ENCODE measurements around the gene SUN2. TPM values are rescaled to one million over a fixed set of nuclear protein-coding genes. Genes with fewer than 3 reads are reported as not detected.

Gene SUN2
- total RNA-seq, 3 donors from 2014 or later (not counting 1 experiment from before 2014, with no cell fraction given) = 882 to 1,056 (median 886) TPM

DNA sequence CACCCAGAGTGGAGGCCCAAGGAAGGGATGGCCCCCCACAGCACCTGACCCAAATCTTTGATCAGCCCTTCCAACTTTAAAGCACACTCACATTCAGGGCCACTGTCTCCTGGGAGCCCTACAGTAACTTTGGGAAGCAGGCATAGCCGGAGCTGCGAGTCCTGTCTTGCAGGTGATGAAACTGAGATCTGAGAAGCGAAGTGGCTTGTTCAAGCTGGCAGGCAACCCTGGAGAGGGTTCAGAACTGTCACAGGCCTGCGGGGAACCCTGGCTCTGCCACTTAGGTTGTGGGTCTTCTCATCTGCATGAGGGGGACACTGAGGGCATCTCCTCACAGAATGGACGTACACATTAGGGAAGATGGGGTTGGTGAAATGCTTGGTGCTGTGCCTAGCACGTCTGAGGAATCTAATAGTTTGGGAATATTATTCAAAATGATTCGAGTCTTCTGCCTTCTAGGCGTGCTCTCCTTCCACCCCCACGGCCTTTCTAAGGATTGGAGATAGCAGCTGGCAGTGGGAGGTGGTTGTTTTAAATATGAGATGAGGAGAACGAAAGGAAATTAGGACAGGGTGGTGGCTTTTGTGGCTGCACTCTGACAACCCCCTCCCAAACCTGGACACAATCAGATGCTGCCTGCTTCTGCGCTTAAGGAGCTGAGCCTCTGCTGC, 18.8 kb upstream of the SUN2 start:
- 74% methylated on average over 7 of the region's 11 CpGs for WGBS (ENCODE audit: insufficient coverage)

DNA sequence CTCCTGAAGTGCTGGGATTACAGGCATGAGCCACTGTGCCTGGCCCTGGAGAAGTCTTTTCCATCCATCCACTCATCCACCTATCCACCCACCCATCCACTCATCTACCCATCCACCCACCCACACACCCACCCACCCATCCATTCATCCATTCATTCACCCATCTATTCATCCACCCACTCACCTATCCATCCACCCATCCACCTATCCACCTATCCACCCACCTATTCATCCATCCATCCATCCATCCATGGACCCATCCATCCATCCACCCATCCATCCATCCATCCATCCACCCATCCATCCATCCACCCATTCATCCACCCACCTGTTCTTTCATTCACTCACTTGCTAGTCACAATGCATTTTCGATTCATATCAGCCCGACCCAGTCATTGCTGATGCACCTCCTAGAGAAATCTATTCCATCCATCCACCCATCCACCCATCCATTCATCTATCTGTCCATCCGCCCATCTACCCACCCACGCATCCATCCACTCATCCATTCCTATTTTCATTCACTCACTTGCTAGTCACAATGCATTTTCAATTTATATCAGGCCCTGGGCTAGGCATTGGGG, 17.7 kb upstream of the SUN2 start:
- WGBS (ENCODE audit: insufficient coverage) = 93% methylated on average over 4 of the region's 4 CpGs
- H3K27ac Mint-ChIP-seq = no peak overlapping the region
- H3K36me3 ChIP-seq (ENCODE audit: control insufficient read depth, insufficient read depth, low read length) = no peaks in the 10 kb centered on the region
- H3K27ac ChIP-seq (ENCODE audit: low read length) = no peak overlapping the region
- TF ChIP-seq, protein P1, sequence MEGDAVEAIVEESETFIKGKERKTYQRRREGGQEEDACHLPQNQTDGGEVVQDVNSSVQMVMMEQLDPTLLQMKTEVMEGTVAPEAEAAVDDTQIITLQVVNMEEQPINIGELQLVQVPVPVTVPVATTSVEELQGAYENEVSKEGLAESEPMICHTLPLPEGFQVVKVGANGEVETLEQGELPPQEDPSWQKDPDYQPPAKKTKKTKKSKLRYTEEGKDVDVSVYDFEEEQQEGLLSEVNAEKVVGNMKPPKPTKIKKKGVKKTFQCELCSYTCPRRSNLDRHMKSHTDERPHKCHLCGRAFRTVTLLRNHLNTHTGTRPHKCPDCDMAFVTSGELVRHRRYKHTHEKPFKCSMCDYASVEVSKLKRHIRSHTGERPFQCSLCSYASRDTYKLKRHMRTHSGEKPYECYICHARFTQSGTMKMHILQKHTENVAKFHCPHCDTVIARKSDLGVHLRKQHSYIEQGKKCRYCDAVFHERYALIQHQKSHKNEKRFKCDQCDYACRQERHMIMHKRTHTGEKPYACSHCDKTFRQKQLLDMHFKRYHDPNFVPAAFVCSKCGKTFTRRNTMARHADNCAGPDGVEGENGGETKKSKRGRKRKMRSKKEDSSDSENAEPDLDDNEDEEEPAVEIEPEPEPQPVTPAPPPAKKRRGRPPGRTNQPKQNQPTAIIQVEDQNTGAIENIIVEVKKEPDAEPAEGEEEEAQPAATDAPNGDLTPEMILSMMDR (IDR thresholded peaks at IDR 0.05) = no peak
- H3K9me3 ChIP-seq (ENCODE audit: control insufficient read depth, insufficient read depth, low read length) = no peaks in the 10 kb centered on the region
- no peak for DNase-seq
- ATAC-seq = no peak
- H3K4me3 ChIP-seq (ENCODE audit: low read length) = no peak overlapping the region
- no peaks in the 10 kb centered on the region for H3K27me3 Mint-ChIP-seq (ENCODE audit: low read depth in 2 of 2)
- peaks cover 4 to 31% of the 10 kb centered on the region in 2 donors for H3K4me1 Mint-ChIP-seq
- peaks cover 10% of the 10 kb centered on the region for H3K4me1 ChIP-seq (ENCODE audit: control insufficient read depth, insufficient read depth, low read length)
- H3K36me3 Mint-ChIP-seq = no peaks in the 10 kb centered on the region
- no peak overlapping the region for H3K4me3 Mint-ChIP-seq
- H3K27me3 ChIP-seq (ENCODE audit: control insufficient read depth, insufficient read depth, low read length) = no peaks in the 10 kb centered on the region
- H3K9me3 Mint-ChIP-seq = no peaks in the 10 kb centered on the region
- intact Hi-C loops (cut with micrococcal nuclease) = no loop called here

More for the DNA sequence above, 18.8 kb upstream of the SUN2 start:
- Histone ChIP-seq H3K4me3 (ENCODE audit: low read length) (no peak overlapping the region), H3K27me3 (ENCODE audit: control insufficient read depth, insufficient read depth, low read length) (no peaks in the 10 kb centered on the region), H3K27ac (ENCODE audit: low read length) (no peak overlapping the region), H3K36me3 (ENCODE audit: control insufficient read depth, insufficient read depth, low read length) (peaks cover 2% of the 10 kb centered on the region), H3K4me1 (ENCODE audit: control insufficient read depth, insufficient read depth, low read length) (peaks cover 10% of the 10 kb centered on the region), H3K9me3 (ENCODE audit: control insufficient read depth, insufficient read depth, low read length) (no peaks in the 10 kb centered on the region)
- Mint-ChIP-seq H3K27ac (no peak overlapping the region), H3K36me3 (no peaks in the 10 kb centered on the region), H3K9me3 (no peaks in the 10 kb centered on the region), H3K4me3 (no peak overlapping the region), H3K27me3 (ENCODE audit: low read depth in 2 of 2) (no peaks in the 10 kb centered on the region), H3K4me1 (peaks cover 0 to 25% of the 10 kb centered on the region in 2 donors)
- TF ChIP-seq, protein P1 (IDR thresholded peaks at IDR 0.05) = no peak
- no peak for ATAC-seq
- intact Hi-C loops (cut with micrococcal nuclease) = no loop called here
- no peak for DNase-seq

DNA sequence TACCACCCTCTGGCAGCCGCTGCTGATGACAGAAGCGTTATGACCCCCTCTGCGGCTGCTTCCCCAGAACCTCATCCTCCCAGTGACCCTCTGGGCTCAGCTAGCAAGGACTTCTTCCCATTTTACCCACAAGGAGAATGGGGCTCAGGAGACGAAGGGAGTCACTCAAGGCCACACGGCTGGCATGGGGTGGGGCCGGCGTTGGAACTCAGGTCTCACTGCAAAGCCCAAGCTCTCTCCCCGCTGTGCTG, 16.8 kb upstream of the SUN2 start:
- no peaks in the 10 kb centered on the region for H3K9me3 Mint-ChIP-seq
- Histone ChIP-seq H3K4me3 (ENCODE audit: low read length) (no peak overlapping the region), H3K27ac (ENCODE audit: low read length) (no peak overlapping the region), H3K9me3 (ENCODE audit: control insufficient read depth, insufficient read depth, low read length) (no peaks in the 10 kb centered on the region), H3K4me1 (ENCODE audit: control insufficient read depth, insufficient read depth, low read length) (peaks cover 10% of the 10 kb centered on the region), H3K27me3 (ENCODE audit: control insufficient read depth, insufficient read depth, low read length) (no peaks in the 10 kb centered on the region), H3K36me3 (ENCODE audit: control insufficient read depth, insufficient read depth, low read length) (no peaks in the 10 kb centered on the region)
- WGBS (ENCODE audit: insufficient coverage) = 95% methylated on average over 8 of the region's 8 CpGs
- H3K4me3 Mint-ChIP-seq = no peak overlapping the region
- H3K36me3 Mint-ChIP-seq = no peaks in the 10 kb centered on the region
- intact Hi-C loops (cut with micrococcal nuclease) = no loop called here
- no peak for DNase-seq
- TF ChIP-seq, protein P1 (IDR thresholded peaks at IDR 0.05) = no peak
- ATAC-seq = no peak
- no peak overlapping the region for H3K27ac Mint-ChIP-seq
- H3K4me1 Mint-ChIP-seq = peaks cover 4 to 31% of the 10 kb centered on the region in 2 donors
- H3K27me3 Mint-ChIP-seq (ENCODE audit: low read depth in 2 of 2) = no peaks in the 10 kb centered on the region

All from natural killer cell (primary cell).